Sigmoid colon (tissue), 4 donors: Measurements from ENCODE around the gene KRT23.

Source experiments
- EP300 ChIP-seq, 4 donors: sonication (generic); formaldehyde crosslinking; IDR thresholded peaks; one replicate each; pipeline ENCODE4 v1.6.1; 2017; ENCODE audit warnings: antibody characterized with exemption in 4 of 4
- POLR2A ChIP-seq, 2 donors: fragments of 450-650 bp; IDR thresholded peaks; one replicate each; pipeline ENCODE4 v1.6.1; 2016; ENCODE audit warnings: antibody characterized with exemption in 2 of 2, mild to moderate bottlenecking in 2 of 2, moderate library complexity in 2 of 2

- TF ChIP-seq POLR2A (IDR thresholded peaks at IDR 0.05) (no peak), EP300 (IDR thresholded peaks at IDR 0.05) (no peak)
These were observed 30.1 kb upstream of the KRT23 start for GRCh38 chr17:40967582-40967981.
